Astrocyte (in vitro differentiated cells and primary cell): ENCODE data around the gene LPO.

Source experiments
- CTCF ChIP-seq: IDR thresholded peaks from 2 replicates; pipeline ENCODE4 v1.5.1; 2011; ENCODE audit warnings: low read depth, mild to moderate bottlenecking, inconsistent platforms, low read length, moderate library complexity; ENCODE audit not compliant: insufficient read depth
- EZH2 ChIP-seq: IDR thresholded peaks from 2 replicates; pipeline ENCODE4 v1.6.1; 2012; ENCODE audit warnings: mild to moderate bottlenecking, low read length, inconsistent platforms; ENCODE audit not compliant: insufficient read depth

- TF ChIP-seq EZH2, result no peak
- no peak for TF ChIP-seq CTCF
These were observed 67.2 kb downstream of the LPO start for GRCh38 chr17:58305626-58306025.
